GM12878 (cell line): Measurements from ENCODE around the gene RNU2-63P. TPM values are rescaled to one million over a fixed set of nuclear protein-coding genes. Genes with fewer than 3 reads are reported as not detected.

Experiments
- ATAC-seq: fragments of 200-7000 bp; cut with Tn5 transposase; 3 replicates; pipeline ENCODE4 v1.9.1; 2020; ENCODE audit warnings: mild to moderate bottlenecking, moderate library complexity
- Bru-seq: library from RNA; stranded (reverse); fragments of 400-500 nt; gene quantifications from one replicate; lab custom pipeline; 2021; lab: Mats Ljungman, UMichigan
- BruChase-seq, 2 experiments: library from RNA; stranded (reverse); fragments of 400-500 nt; gene quantifications; one replicate each; lab custom pipeline; 2021; lab: Mats Ljungman, UMichigan
- BruUV-seq: library from RNA; stranded (reverse); fragments of 400-500 nt; replicated peaks from 2 replicates; lab custom pipeline; 2021; lab: Mats Ljungman, UMichigan
- CTCF ChIA-PET: fragments of 300-600 bp; sonication (Branson Sonifier 250); formaldehyde crosslinking; extraction: SDS; loops from one replicate; lab custom pipeline; 2021; ENCODE audit warnings: inconsistent platforms; lab: Yijun Ruan, JAX
- POLR2A ChIA-PET: fragments of 350-600 bp; formaldehyde crosslinking; extraction: SDS; loops from one replicate; lab custom pipeline; 2021; ENCODE audit warnings: inconsistent platforms; lab: Charles Lee
- RAD21 ChIA-PET: fragments of 300-600 bp; sonication (Branson Sonifier 250); formaldehyde crosslinking; loops from one replicate; lab custom pipeline; 2023; ENCODE audit warnings: antibody characterized with exemption; ENCODE audit not compliant: unreplicated experiment; lab: Charles Lee
- SMC1A ChIA-PET: fragments of 300-600 bp; sonication (Branson Sonifier 250); formaldehyde crosslinking; loops from one replicate; lab custom pipeline; 2023; ENCODE audit not compliant: unreplicated experiment, uncharacterized antibody; lab: Charles Lee
- DNase-seq: peaks from one replicate; pipeline ENCODE4 v3.0.0-alpha.2; 2011; ENCODE audit warnings: low read depth, low spot score
- FAIRE-seq: peaks from 3 replicates; lab custom pipeline; 2011; peaks lifted over from hg19 to GRCh38; lab: Jason Lieb, UNC
- H2AFZ ChIP-seq: 2 replicates; pipeline ENCODE4 v1.6.0; 2011; ENCODE audit warnings: low read depth, low read length, control low read depth; ENCODE audit not compliant: control insufficient read depth
- H3K27ac ChIP-seq: 2 replicates; pipeline ENCODE4 v1.5.1; 2011; ENCODE audit warnings: control low read depth; ENCODE audit not compliant: control insufficient read depth, insufficient read depth
- H3K27me3 ChIP-seq, 2 experiments: replicated peaks in 1 of 2; 2 replicates each; pipeline versions ENCODE4 v1.6.0 to v1.6.1; 2011; ENCODE audit warnings: low read length in 1 of 2; ENCODE audit not compliant: control insufficient read depth in 2 of 2, insufficient read depth in 2 of 2
- H3K36me3 ChIP-seq, 2 experiments: 2 replicates each; pipeline ENCODE4 v1.5.1; 2011; ENCODE audit warnings: low read length in 1 of 2; ENCODE audit not compliant: control insufficient read depth in 2 of 2, insufficient read depth in 2 of 2
- H3K4me1 ChIP-seq: 2 replicates; pipeline ENCODE4 v1.6.1; 2011; ENCODE audit warnings: mild to moderate bottlenecking, low read length, moderate library complexity, mixed read lengths; ENCODE audit not compliant: control insufficient read depth, insufficient read depth
- H3K4me2 ChIP-seq: 2 replicates; pipeline ENCODE4 v1.6.0; 2011; ENCODE audit warnings: control low read depth; ENCODE audit not compliant: control insufficient read depth, insufficient read depth
- H3K4me3 ChIP-seq: fragments of 200-600 bp; sonication (generic); 2 replicates; pipeline ENCODE4 v1.5.1; 2016
- H3K79me2 ChIP-seq: 2 replicates; pipeline ENCODE4 v1.6.0; 2011; ENCODE audit warnings: low read length; ENCODE audit not compliant: control insufficient read depth, insufficient read depth
- H3K9ac ChIP-seq: 2 replicates; pipeline ENCODE4 v1.8.0; 2011; ENCODE audit warnings: low read length, control low read depth, mixed read lengths; ENCODE audit not compliant: control insufficient read depth, insufficient read depth
- H3K9me3 ChIP-seq: replicated peaks from 3 replicates; pipeline ENCODE4 v1.5.1; 2011; ENCODE audit warnings: mild to moderate bottlenecking, low read length; ENCODE audit not compliant: control insufficient read depth, insufficient read depth
- H4K20me1 ChIP-seq: 2 replicates; pipeline ENCODE4 v1.6.0; 2011; ENCODE audit not compliant: control insufficient read depth, insufficient read depth
- ATF3 ChIP-seq: IDR thresholded peaks from 2 replicates; pipeline ENCODE4 v1.6.1; 2011; ENCODE audit warnings: low read depth, mild to moderate bottlenecking, low read length, moderate library complexity, borderline replicate concordance; ENCODE audit errors: extremely low read depth
- FOS ChIP-seq: IDR thresholded peaks from 3 replicates; pipeline ENCODE4 v1.6.1; 2011; ENCODE audit warnings: borderline replicate concordance; ENCODE audit not compliant: insufficient read length; ENCODE audit errors: extremely low read depth
- HCFC1 ChIP-seq: fragments of 150-350 bp; IDR thresholded peaks from 2 replicates; pipeline ENCODE4 v1.6.1; 2014; ENCODE audit warnings: low read length
- IRF5 ChIP-seq: fragments of 450-650 bp; IDR thresholded peaks from 2 replicates; pipeline ENCODE4 v1.6.1; 2017; ENCODE audit warnings: borderline replicate concordance
- KDM1A ChIP-seq: fragments of 200-600 bp; sonication (generic); IDR thresholded peaks from 2 replicates; pipeline ENCODE4 v1.6.1; 2016; ENCODE audit warnings: borderline replicate concordance
- MYC ChIP-seq: IDR thresholded peaks from 2 replicates; pipeline ENCODE4 v1.6.1; 2011; ENCODE audit warnings: mild to moderate bottlenecking, low read length, moderate library complexity, inconsistent platforms; ENCODE audit not compliant: insufficient read depth, insufficient replicate concordance, insufficient read length, severe bottlenecking
- NFIC ChIP-seq: IDR thresholded peaks from 2 replicates; pipeline ENCODE4 v1.6.1; 2012; ENCODE audit warnings: low read depth, mild to moderate bottlenecking, inconsistent platforms, low read length, moderate library complexity
- NFYA ChIP-seq: IDR thresholded peaks from 2 replicates; pipeline ENCODE4 v1.6.1; 2011; ENCODE audit warnings: low read depth, mild to moderate bottlenecking, low read length, improper control_type of control experiment, borderline replicate concordance
- POU2F2 ChIP-seq: IDR thresholded peaks from 3 replicates; pipeline ENCODE4 v1.6.1; 2011; ENCODE audit warnings: low read depth, mild to moderate bottlenecking, low read length, borderline replicate concordance
- SMAD1 ChIP-seq: fragments of 450-650 bp; IDR thresholded peaks from 2 replicates; pipeline ENCODE4 v1.6.1; 2018; ENCODE audit warnings: mild to moderate bottlenecking, low read depth; ENCODE audit not compliant: partially characterized antibody
- TCF12 ChIP-seq: IDR thresholded peaks from 2 replicates; pipeline ENCODE4 v1.6.1; 2011; ENCODE audit warnings: low read depth, mild to moderate bottlenecking, low read length
- TCF7 ChIP-seq: IDR thresholded peaks from 2 replicates; pipeline ENCODE4 v1.6.1; 2014; ENCODE audit warnings: antibody characterized with exemption, borderline replicate concordance
- WGBS: methylation state at CpG from one replicate; pipeline ENCODE4 v1.1.6; 2016; ENCODE audit warnings: low lambda C conversion rate; ENCODE audit not compliant: insufficient replicate concordance, insufficient coverage; ENCODE audit errors: missing lambda C conversion rate; 5-methylcytosine and 5-hydroxymethylcytosine counted together
- in situ Hi-C: fragments of 300-500 bp; cut with MboI; formaldehyde crosslinking; loops from 9 replicates; pipeline ENCODE4 v1.14.3; 2018; ENCODE audit warnings: mixed read lengths
- intact Hi-C: fragments of 100-400 bp; cut with micrococcal nuclease; formaldehyde crosslinking; loops from one replicate; pipeline ENCODE4 v1.14.2; 2022; ENCODE audit not compliant: unreplicated experiment
- long read RNA-seq, 2 experiments: library from polyadenylated mRNA; unstranded; transcript quantifications; one replicate each; pipeline ENCODE4 v2.0.0, GENCODE V29; 2019 to 2020
- polyA minus RNA-seq, 3 experiments: library from RNA; depleted of rRNA, polyadenylated mRNA; stranded (reverse); fragments of >200 nt; gene quantifications; 2 replicates each; pipeline ENCODE4 v1.2.3, GENCODE V29; 2011
- polyA plus RNA-seq, 11 experiments: library from polyadenylated mRNA; depleted of rRNA in 4 of 11; unstranded in 6 of 11; stranded (reverse) in 5 of 11; fragments of >200 nt; fragmentation: Nextera tagmentation in 4 of 11; fragmentation: Illumina TruSeq in 1 of 11; extraction: Ambion mirVana in 4 of 11; extraction: Trizol in 1 of 11; gene quantifications; 1 replicate in 1 of 11; 2 replicates in 10 of 11; pipeline versions ENCODE4 v1.2.1 to v1.2.3, GENCODE V29; 2011 to 2016; ENCODE audit warnings: inconsistent platforms in 2 of 11, missing spikeins in 2 of 11, low read depth in 1 of 11
- total RNA-seq, 4 experiments: library from RNA; depleted of rRNA in 3 of 4; stranded (reverse); fragments of >200 nt in 3 of 4; fragmentation: Illumina TruSeq in 1 of 4; extraction: Trizol in 1 of 4; gene quantifications; 2 replicates each; pipeline versions ENCODE4 v1.2.1 to v1.2.3, GENCODE V29; 2013 to 2021
- TF ChIP-seq, protein P1 (sequence below): fragments of 150-350 bp; IDR thresholded peaks from 2 replicates; pipeline ENCODE4 v1.6.1; 2014; ENCODE audit warnings: mild to moderate bottlenecking, low read depth, low read length

The RNU2-63P gene
- total RNA-seq (2013; cell fraction: nucleolus; rRNA removed): not detected in 2 replicates
- total RNA-seq (2014; rRNA removed) (102 and 117 TPM in 2 replicates), total RNA-seq (2014; rRNA removed; fragmentation: Illumina TruSeq; extraction: Trizol) (40.1 and 56.4 TPM in 2 replicates), total RNA-seq (2021) (12.3 and 12.8 TPM in 2 replicates), polyA plus RNA-seq (2011; rRNA removed) (7.8 and 12.0 TPM in 2 replicates), polyA plus RNA-seq (2014; fragmentation: Illumina TruSeq; extraction: Trizol) (not detected in 2 replicates), polyA plus RNA-seq (2014; fragmentation: Nextera tagmentation; extraction: Ambion mirVana) (10 to 100 TPM in 1 of 2 experiments, not detected in 1; 10.7 TPM), polyA plus RNA-seq (2014; rRNA removed) (not detected in 2 replicates), polyA plus RNA-seq (2016; fragmentation: Nextera tagmentation; extraction: Ambion mirVana) (not detected), polyA minus RNA-seq (2011; rRNA and poly(A)+ RNA removed) (63.8 TPM in 1 of 2 replicates, not detected in the other), Bru-seq, nascent RNA (percentile 80 among the genes with signal in this experiment), BruChase-seq, experiment 1, labeled RNA remaining after a 6-hour chase (percentile 53 among the genes with signal in this experiment), BruChase-seq, experiment 2, labeled RNA remaining after a 2-hour chase (percentile 56 among the genes with signal in this experiment)
- polyA plus RNA-seq (2011; ENCODE audit: low read depth): not detected
- polyA plus RNA-seq (2011; cell fraction: cytosol; rRNA removed): not detected in 2 replicates
- not detected in 2 replicates for polyA plus RNA-seq (2011; cell fraction: nucleus; rRNA removed)
- polyA plus RNA-seq (2012): not detected in 2 replicates
- 56.1 and 58.3 TPM in 2 replicates for polyA minus RNA-seq (2011; cell fraction: cytosol; rRNA and poly(A)+ RNA removed)
- polyA minus RNA-seq (2011; cell fraction: nucleus; rRNA and poly(A)+ RNA removed): 145 and 304 TPM in 2 replicates
- long read RNA-seq, experiment 1: 0 reads
- long read RNA-seq, experiment 2: 0 reads

GRCh38 chr2:88016086-88016959, at the start of gene RNU2-63P:
TSS of gene RNU2-63P (minus strand) at chr2:88016547.
- ChIA-PET SMC1A (interaction anchor here (1.0 kb wide), 1 partner anchor 22 kb away, joined by 3 read pairs; no protein-coding TSS in a partner anchor), RAD21 (no interaction called here), CTCF (interaction anchor here (1.2 kb wide), 1 partner anchor 44 kb away, joined by 4 read pairs; no protein-coding TSS in a partner anchor), POLR2A (no interaction called here)
- H3K9ac ChIP-seq: peak within 1 kb of the TSS; percentile 62
- H3K79me2 ChIP-seq: no peaks in the 10 kb centered on the region
- in situ Hi-C loops: loop anchor here (25.0 kb wide), 1 partner anchor 529 kb away; no protein-coding TSS in a partner anchor
- H3K4me1 ChIP-seq: no peaks in the 10 kb centered on the region
- intact Hi-C loops: no loop called here
- H2AFZ ChIP-seq: peak within 1 kb of the TSS; percentile 96
- under 1% methylated on average over 34 of the region's 34 CpGs for WGBS
- no peaks in the 10 kb centered on the region for H4K20me1 ChIP-seq
- H3K4me2 ChIP-seq: peak within 1 kb of the TSS; percentile 88
- H3K36me3 ChIP-seq: no peaks in the 10 kb centered on the region
- H3K27me3 ChIP-seq: peaks cover 0 to 1% of the 10 kb centered on the region in 2 experiments; a peak in 2 of 4 replicates
- H3K4me3 ChIP-seq: peak within 1 kb of the TSS; percentile 58
- H3K9me3 ChIP-seq: no peaks in the 10 kb centered on the region; the same call in 1 of the 3 replicates
- DNase-seq (peak; percentile 65), FAIRE-seq (no peak), ATAC-seq (peak; percentile 90)
- TSS peak; percentile 100 for BruUV-seq
- H3K27ac ChIP-seq: peak within 1 kb of the TSS; percentile 57
- TF ChIP-seq NFIC (peak; percentile 84), TCF12 (peak; percentile 47), NFYA (no peak), POU2F2 (peak; percentile 93), FOS (no peak), SMAD1 (peak; percentile 92), MYC (no peak), KDM1A (no peak), HCFC1 (no peak; the same call in 1 of the 2 replicates), TCF7 (peak; percentile 81; the same call in 1 of the 2 replicates), ATF3 (no peak), IRF5 (no peak)
- TF ChIP-seq, protein P1, sequence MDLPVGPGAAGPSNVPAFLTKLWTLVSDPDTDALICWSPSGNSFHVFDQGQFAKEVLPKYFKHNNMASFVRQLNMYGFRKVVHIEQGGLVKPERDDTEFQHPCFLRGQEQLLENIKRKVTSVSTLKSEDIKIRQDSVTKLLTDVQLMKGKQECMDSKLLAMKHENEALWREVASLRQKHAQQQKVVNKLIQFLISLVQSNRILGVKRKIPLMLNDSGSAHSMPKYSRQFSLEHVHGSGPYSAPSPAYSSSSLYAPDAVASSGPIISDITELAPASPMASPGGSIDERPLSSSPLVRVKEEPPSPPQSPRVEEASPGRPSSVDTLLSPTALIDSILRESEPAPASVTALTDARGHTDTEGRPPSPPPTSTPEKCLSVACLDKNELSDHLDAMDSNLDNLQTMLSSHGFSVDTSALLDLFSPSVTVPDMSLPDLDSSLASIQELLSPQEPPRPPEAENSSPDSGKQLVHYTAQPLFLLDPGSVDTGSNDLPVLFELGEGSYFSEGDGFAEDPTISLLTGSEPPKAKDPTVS: no peak
